Measurements from ENCODE around the gene GZMA.
"Not testable (repeated sequence)": the region's sequence is repeated elsewhere in the genome, so short reads cannot be mapped to it uniquely, and the experiment has no call there.

GZMA gene

GRCh38 chr5:55066277-55066676 is 36.2 kb upstream of the GZMA start:
- ChIA-PET POLR2A (ENCODE audit: low non-redundant PET) (no interaction called here), CTCF (no interaction called here)
- TF ChIP-seq, protein P1, sequence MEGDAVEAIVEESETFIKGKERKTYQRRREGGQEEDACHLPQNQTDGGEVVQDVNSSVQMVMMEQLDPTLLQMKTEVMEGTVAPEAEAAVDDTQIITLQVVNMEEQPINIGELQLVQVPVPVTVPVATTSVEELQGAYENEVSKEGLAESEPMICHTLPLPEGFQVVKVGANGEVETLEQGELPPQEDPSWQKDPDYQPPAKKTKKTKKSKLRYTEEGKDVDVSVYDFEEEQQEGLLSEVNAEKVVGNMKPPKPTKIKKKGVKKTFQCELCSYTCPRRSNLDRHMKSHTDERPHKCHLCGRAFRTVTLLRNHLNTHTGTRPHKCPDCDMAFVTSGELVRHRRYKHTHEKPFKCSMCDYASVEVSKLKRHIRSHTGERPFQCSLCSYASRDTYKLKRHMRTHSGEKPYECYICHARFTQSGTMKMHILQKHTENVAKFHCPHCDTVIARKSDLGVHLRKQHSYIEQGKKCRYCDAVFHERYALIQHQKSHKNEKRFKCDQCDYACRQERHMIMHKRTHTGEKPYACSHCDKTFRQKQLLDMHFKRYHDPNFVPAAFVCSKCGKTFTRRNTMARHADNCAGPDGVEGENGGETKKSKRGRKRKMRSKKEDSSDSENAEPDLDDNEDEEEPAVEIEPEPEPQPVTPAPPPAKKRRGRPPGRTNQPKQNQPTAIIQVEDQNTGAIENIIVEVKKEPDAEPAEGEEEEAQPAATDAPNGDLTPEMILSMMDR (conservative IDR thresholded peaks at IDR 0.05; ENCODE audit: low read depth) = no peak
- DNase-seq (ENCODE audit: low spot score) = no peak
- H3K27ac ChIP-seq = no peak overlapping the region

DNA sequence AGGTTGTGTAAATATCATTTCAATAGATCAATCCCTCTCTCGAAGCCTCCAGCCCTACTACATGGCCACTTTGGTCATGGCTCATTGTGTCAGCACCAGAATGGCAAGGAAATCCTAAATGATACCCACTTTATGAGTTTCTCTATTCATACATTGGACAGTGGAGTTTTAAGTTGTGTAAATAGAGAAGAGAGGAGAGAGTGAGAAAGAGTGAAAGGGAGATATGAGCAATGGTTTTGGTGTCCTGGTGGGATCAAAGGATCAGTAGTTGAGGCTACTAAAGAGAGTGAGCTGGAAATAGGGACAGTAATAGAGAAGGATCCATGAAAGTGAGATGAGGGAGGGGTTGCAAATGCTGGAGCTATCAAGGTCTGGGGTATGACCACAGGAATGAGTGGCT is 31.5 kb upstream of the GZMA start:
- H3K27ac ChIP-seq = no peak overlapping the region
- POLR2A ChIA-PET (ENCODE audit: low non-redundant PET) = no interaction called here
- CTCF ChIA-PET = interaction anchor here (0.6 kb wide), 1 partner anchor 45 kb away, joined by 3 read pairs; no protein-coding TSS in a partner anchor
- no peak for DNase-seq (ENCODE audit: low spot score)
- TF ChIP-seq, protein P1 (conservative IDR thresholded peaks at IDR 0.05; ENCODE audit: low read depth) = no peak

- ChIA-PET POLR2A (ENCODE audit: low non-redundant PET) (no interaction called here), CTCF (interaction anchor here (0.7 kb wide), 1 partner anchor 132 kb away, joined by 3 read pairs; no protein-coding TSS in a partner anchor)
- DNase-seq (ENCODE audit: low spot score) = no peak
- H3K27ac ChIP-seq = no peak overlapping the region
- TF ChIP-seq, protein P1 (conservative IDR thresholded peaks at IDR 0.05; ENCODE audit: low read depth) = no peak
Observed at GRCh38 chr5:55071413-55071812, 31.0 kb upstream of the GZMA start.

DNA sequence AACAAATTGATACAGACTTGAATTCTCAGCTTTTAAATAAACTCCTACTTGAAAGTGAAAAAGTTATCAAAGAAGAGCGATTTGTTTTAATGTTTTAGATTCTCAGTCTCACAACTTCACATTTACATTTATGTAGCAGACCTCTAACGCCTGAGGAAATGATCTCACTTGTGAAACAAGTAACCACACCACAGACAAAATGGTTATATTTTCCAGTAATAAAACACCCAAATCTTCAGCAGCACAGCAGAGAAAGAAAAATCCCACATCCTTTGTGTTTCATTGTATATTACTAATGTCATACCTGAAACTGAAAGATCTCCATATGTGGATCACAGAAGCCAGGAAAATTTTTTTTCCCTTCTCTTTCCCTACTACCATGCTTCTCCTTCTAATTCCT is 29.8 kb upstream of the GZMA start:
- DNase-seq (ENCODE audit: low spot score) = no peak
- TF ChIP-seq, protein P1 (conservative IDR thresholded peaks at IDR 0.05; ENCODE audit: low read depth) = no peak
- H3K27ac ChIP-seq = no peak overlapping the region
- POLR2A ChIA-PET (ENCODE audit: low non-redundant PET) = no interaction called here
- CTCF ChIA-PET = interaction anchor here (0.6 kb wide), 1 partner anchor 13 kb away, joined by 4 read pairs; no protein-coding TSS in a partner anchor

GRCh38 chr5:55073211-55073610 is 29.2 kb upstream of the GZMA start:
- CTCF ChIA-PET = no interaction called here

GRCh38 chr5:55081541-55081940 is 20.9 kb upstream of the GZMA start:
- ChIA-PET POLR2A (ENCODE audit: low non-redundant PET) (no interaction called here), CTCF (no interaction called here)
- no peak overlapping the region for H3K27ac ChIP-seq
- DNase-seq (ENCODE audit: low spot score) = no peak
- TF ChIP-seq, protein P1 (conservative IDR thresholded peaks at IDR 0.05; ENCODE audit: low read depth) = no peak

More at GRCh38 chr5:55073211-55073610, 29.2 kb upstream of the GZMA start:
- no peak for DNase-seq (ENCODE audit: low spot score)
- POLR2A ChIA-PET (ENCODE audit: low non-redundant PET) = no interaction called here
- TF ChIP-seq, protein P1 (conservative IDR thresholded peaks at IDR 0.05; ENCODE audit: low read depth) = no peak
- H3K27ac ChIP-seq = no peak overlapping the region

DNA sequence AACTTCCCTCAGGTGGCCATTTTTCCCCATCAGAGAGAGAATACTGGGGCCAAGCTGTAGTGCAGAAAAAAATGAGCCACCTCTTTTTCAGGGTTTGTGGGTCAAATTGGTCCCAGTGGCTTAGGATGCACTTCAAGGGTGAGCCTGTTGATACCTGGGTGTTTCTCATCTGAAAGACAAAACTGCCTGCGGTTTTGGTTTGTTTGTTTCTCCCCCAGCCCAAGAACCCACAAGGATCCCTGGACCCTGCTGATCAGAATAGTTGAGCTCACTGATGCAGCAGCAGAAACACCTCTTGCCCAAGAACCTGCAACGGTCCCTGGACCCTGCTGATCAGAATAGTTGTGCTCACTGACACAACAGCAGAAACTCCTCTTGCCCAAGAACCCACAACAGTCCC is 13.1 kb upstream of the GZMA start:
- CTCF ChIA-PET = interaction anchor here (0.6 to 1.5 kb wide), 3 partner anchors 49 to 833 kb away, joined by 3 to 4 read pairs (median 4); no protein-coding TSS in a partner anchor
- POLR2A ChIA-PET (ENCODE audit: low non-redundant PET); DNase-seq (ENCODE audit: low spot score); H3K27ac ChIP-seq: not testable (repeated sequence)

- POLR2A ChIA-PET (ENCODE audit: low non-redundant PET); DNase-seq (ENCODE audit: low spot score); H3K27ac ChIP-seq: not testable (repeated sequence)
- CTCF ChIA-PET = interaction anchor here (0.6 kb wide), 1 partner anchor 17 kb away, joined by 3 read pairs; no protein-coding TSS in a partner anchor
Observed at GRCh38 chr5:55091011-55091410, 11.4 kb upstream of the GZMA start.
